Prostate gland (tissue), 2 donors: Measurements from ENCODE around the gene PRPF6. TPM values are rescaled to one million over a fixed set of nuclear protein-coding genes. Genes with fewer than 3 reads are reported as not detected.

Experiments used
- DNase-seq: peaks from one replicate; pipeline ENCODE4 v3.0.0-alpha.2; 2019; ENCODE audit warnings: low spot score
- H3K27ac ChIP-seq, 2 donors: fragments of 200-600 bp; sonication (generic); 2 replicates each; pipeline ENCODE4 v1.5.1; 2017 to 2019
- H3K27me3 ChIP-seq: fragments of 200-600 bp; sonication (generic); replicated peaks from 2 replicates; pipeline ENCODE4 v1.5.1; 2019; ENCODE audit not compliant: insufficient read depth
- H3K36me3 ChIP-seq, 2 donors: fragments of 200-600 bp; sonication (generic); 1 replicate in 1 of 2; 2 replicates in 1 of 2; pipeline versions ENCODE4 v1.5.1 to v1.8.1; 2017 to 2019
- H3K4me1 ChIP-seq: fragments of 200-600 bp; sonication (generic); replicated peaks from 2 replicates; pipeline ENCODE4 v1.5.1; 2019
- H3K4me3 ChIP-seq, 2 donors: fragments of 200-600 bp; sonication (generic); 2 replicates each; pipeline ENCODE4 v1.5.1; 2017 to 2019
- H3K9me3 ChIP-seq: fragments of 200-600 bp; sonication (generic); 2 replicates; pipeline ENCODE4 v1.5.1; 2017
- CTCF ChIP-seq, 4 experiments: fragments of 200-600 bp in 2 of 4; fragments of 450-650 bp in 2 of 4; sonication (generic) in 2 of 4; IDR thresholded peaks; 1 replicate in 3 of 4; 2 replicates in 1 of 4; pipeline ENCODE4 v1.5.1; 2016 to 2019; ENCODE audit warnings: antibody characterized with exemption in 4 of 4, mild to moderate bottlenecking in 2 of 4, moderate library complexity in 2 of 4
- POLR2A ChIP-seq: fragments of 450-650 bp; IDR thresholded peaks from one replicate; pipeline ENCODE4 v1.6.1; 2016; ENCODE audit warnings: antibody characterized with exemption, mild to moderate bottlenecking
- POLR2AphosphoS5 ChIP-seq: sonication (generic); formaldehyde crosslinking; IDR thresholded peaks from one replicate; pipeline ENCODE4 v1.6.1; 2017; ENCODE audit warnings: antibody characterized with exemption
- WGBS: methylation state at CpG from one replicate; pipeline ENCODE4 v1.1.5; 2018; 5-methylcytosine and 5-hydroxymethylcytosine counted together
- intact Hi-C: fragments of 100-400 bp; cut with DNase I; formaldehyde crosslinking; loops from one replicate; pipeline ENCODE4 v1.14.2; 2022
- total RNA-seq, 2 donors: library from RNA; depleted of rRNA; stranded (reverse); fragments of >200 nt; gene quantifications; one replicate each; pipeline ENCODE4 v1.1.0, GENCODE V29; 2016

Gene PRPF6
- total RNA-seq, 2 donors from 2014 or later: 60.9 to 99.6 TPM

GRCh38 chr20:64067005-64067632 lies 86.2 kb downstream of the PRPF6 start:
- WGBS: 88% methylated on average over 6 of the region's 6 CpGs
- Histone ChIP-seq H3K27me3 (no peaks in the 10 kb centered on the region), H3K36me3 (no peaks in the 10 kb centered on the region), H3K4me1 (peaks cover 10% of the 10 kb centered on the region), H3K9me3 (no peaks in the 10 kb centered on the region), H3K27ac (no peak overlapping the region), H3K4me3 (no peak overlapping the region)
- intact Hi-C loops: loop anchor here (10.0 kb wide), 1 partner anchor 172 kb away; the partner anchor contains the start of gene DNAJC5
- no peak for DNase-seq
- TF ChIP-seq POLR2AphosphoS5 (no peak), CTCF (IDR thresholded peaks at IDR 0.05) (no peak), POLR2A (no peak)

GRCh38 chr20:64067733-64068307 lies 86.9 kb downstream of the PRPF6 start:
- Histone ChIP-seq H3K27me3 (no peaks in the 10 kb centered on the region), H3K4me3 (no peak overlapping the region), H3K4me1 (peaks cover 10% of the 10 kb centered on the region), H3K27ac (no peak overlapping the region), H3K36me3 (no peaks in the 10 kb centered on the region), H3K9me3 (no peaks in the 10 kb centered on the region)
- WGBS: 73% methylated on average over 12 of the region's 12 CpGs
- TF ChIP-seq POLR2AphosphoS5 (no peak), CTCF (IDR thresholded peaks at IDR 0.05) (no peak), POLR2A (no peak)
- intact Hi-C loops: loop anchor here (10.0 kb wide), 1 partner anchor 173 kb away; the partner anchor contains the start of gene DNAJC5
- no peak for DNase-seq

GRCh38 chr20:64068386-64069208 lies 87.7 kb downstream of the PRPF6 start:
- intact Hi-C loops: loop anchor here (10.0 kb wide), 1 partner anchor 174 kb away; the partner anchor contains the start of gene DNAJC5
- no peaks in the 10 kb centered on the region for H3K36me3 ChIP-seq
- H3K9me3 ChIP-seq: no peaks in the 10 kb centered on the region
- no peak for TF ChIP-seq POLR2AphosphoS5
- no peak for TF ChIP-seq CTCF (IDR thresholded peaks at IDR 0.05)
- TF ChIP-seq POLR2A: no peak
- H3K4me1 ChIP-seq: peaks cover 8% of the 10 kb centered on the region
- no peak for DNase-seq
- H3K27ac ChIP-seq: no peak overlapping the region
- 79% methylated on average over 12 of the region's 12 CpGs for WGBS
- H3K27me3 ChIP-seq: no peaks in the 10 kb centered on the region
- H3K4me3 ChIP-seq: no peak overlapping the region

GRCh38 chr20:64069209-64069613 lies 88.3 kb downstream of the PRPF6 start:
- WGBS: 80% methylated on average over 2 of the region's 20 CpGs
- H3K4me1 ChIP-seq: peaks cover 2% of the 10 kb centered on the region
- no peak for DNase-seq
- no peaks in the 10 kb centered on the region for H3K9me3 ChIP-seq
- no peak overlapping the region for H3K4me3 ChIP-seq
- no peak overlapping the region for H3K27ac ChIP-seq
- intact Hi-C loops: loop anchor here (10.0 kb wide), 1 partner anchor 174 kb away; the partner anchor contains the start of gene DNAJC5
- no peak for TF ChIP-seq POLR2AphosphoS5
- no peak for TF ChIP-seq CTCF (IDR thresholded peaks at IDR 0.05)
- no peak for TF ChIP-seq POLR2A
- no peaks in the 10 kb centered on the region for H3K27me3 ChIP-seq
- H3K36me3 ChIP-seq: no peaks in the 10 kb centered on the region
